Duodenal mucosa (tissue), 2 donors: ENCODE results near the gene ZMYND11.

Experiments
- H3K27ac ChIP-seq: one replicate; pipeline ENCODE4 v1.7.0; 2013; ENCODE audit warnings: low read depth, low read length
- H3K27me3 ChIP-seq, 2 donors: one replicate each; pipeline ENCODE4 v1.7.0; 2013; ENCODE audit warnings: low read length in 2 of 2, control low read depth in 1 of 2; ENCODE audit not compliant: insufficient read depth in 2 of 2, control insufficient read depth in 1 of 2
- H3K36me3 ChIP-seq, 2 donors: one replicate each; pipeline ENCODE4 v1.7.0; 2013; ENCODE audit warnings: low read length in 2 of 2, control low read depth in 1 of 2; ENCODE audit not compliant: insufficient read depth in 2 of 2, control insufficient read depth in 1 of 2
- H3K4me1 ChIP-seq, 2 donors: one replicate each; pipeline ENCODE4 v1.7.0; 2013; ENCODE audit warnings: low read length in 2 of 2, control low read depth in 1 of 2; ENCODE audit not compliant: insufficient read depth in 2 of 2, control insufficient read depth in 1 of 2
- H3K4me3 ChIP-seq, 2 donors: one replicate each; pipeline ENCODE4 v1.7.0; 2013; ENCODE audit warnings: low read length in 2 of 2, low read depth in 1 of 2
- H3K9ac ChIP-seq, 2 donors: one replicate each; pipeline ENCODE4 v1.7.0; 2013; ENCODE audit warnings: low read length in 2 of 2, low read depth in 1 of 2
- H3K9me3 ChIP-seq, 2 donors: one replicate each; pipeline ENCODE4 v1.7.0; 2013; ENCODE audit warnings: low read length in 2 of 2, control low read depth in 1 of 2; ENCODE audit not compliant: control insufficient read depth in 1 of 2

The ZMYND11 gene

GRCh38 chr10:95356-96115 is 39.7 kb upstream of the ZMYND11 start:
- Histone ChIP-seq H3K9me3 (peaks cover 10 to 18% of the 10 kb centered on the region in 2 donors), H3K27me3 (no peaks in the 10 kb centered on the region), H3K4me1 (no peaks in the 10 kb centered on the region), H3K27ac (no peak overlapping the region), H3K9ac (no peak overlapping the region), H3K4me3 (no peak overlapping the region), H3K36me3 (no peaks in the 10 kb centered on the region)

- H3K4me3 ChIP-seq: no peak overlapping the region
- no peaks in the 10 kb centered on the region for H3K36me3 ChIP-seq
- no peaks in the 10 kb centered on the region for H3K4me1 ChIP-seq
- no peak overlapping the region for H3K27ac ChIP-seq
- H3K27me3 ChIP-seq: no peaks in the 10 kb centered on the region
- no peak overlapping the region for H3K9ac ChIP-seq
- H3K9me3 ChIP-seq: peaks cover 10 to 18% of the 10 kb centered on the region in 2 donors
Measured at GRCh38 chr10:96466-96865, 38.8 kb upstream of the ZMYND11 start.

- Histone ChIP-seq H3K9me3 (no peaks in the 10 kb centered on the region), H3K27me3 (no peaks in the 10 kb centered on the region), H3K9ac (no peak overlapping the region), H3K4me1 (peaks cover 0 to 7% of the 10 kb centered on the region in 2 donors), H3K27ac (no peak overlapping the region), H3K36me3 (no peaks in the 10 kb centered on the region), H3K4me3 (no peak overlapping the region)
Measured at GRCh38 chr10:104416-104815, 30.8 kb upstream of the ZMYND11 start.

- Histone ChIP-seq H3K27me3 (no peaks in the 10 kb centered on the region), H3K27ac (no peak overlapping the region), H3K4me1 (peaks cover 0 to 7% of the 10 kb centered on the region in 2 donors)
Measured at GRCh38 chr10:104862-105565, 30.2 kb upstream of the ZMYND11 start.

GRCh38 chr10:105806-106205 is 29.4 kb upstream of the ZMYND11 start:
- no peak overlapping the region for H3K27ac ChIP-seq
- H3K9me3 ChIP-seq: no peaks in the 10 kb centered on the region
- no peaks in the 10 kb centered on the region for H3K27me3 ChIP-seq
- H3K9ac ChIP-seq: no peak overlapping the region
- peaks cover 0 to 7% of the 10 kb centered on the region in 2 donors for H3K4me1 ChIP-seq
- no peak overlapping the region for H3K4me3 ChIP-seq
- no peaks in the 10 kb centered on the region for H3K36me3 ChIP-seq

More at GRCh38 chr10:104862-105565, 30.2 kb upstream of the ZMYND11 start:
- Histone ChIP-seq H3K9me3 (no peaks in the 10 kb centered on the region), H3K9ac (no peak overlapping the region), H3K4me3 (no peak overlapping the region), H3K36me3 (no peaks in the 10 kb centered on the region)

- Histone ChIP-seq H3K27ac (no peak overlapping the region), H3K27me3 (no peaks in the 10 kb centered on the region)
Measured at GRCh38 chr10:106740-107139, 28.5 kb upstream of the ZMYND11 start.

GRCh38 chr10:112246-112645 is 23.0 kb upstream of the ZMYND11 start:
- no peak overlapping the region for H3K4me3 ChIP-seq
- no peak overlapping the region for H3K9ac ChIP-seq
- no peaks in the 10 kb centered on the region for H3K9me3 ChIP-seq
- no peaks in the 10 kb centered on the region for H3K4me1 ChIP-seq
- no peaks in the 10 kb centered on the region for H3K36me3 ChIP-seq
- no peak overlapping the region for H3K27ac ChIP-seq
- H3K27me3 ChIP-seq: peaks cover 0 to 4% of the 10 kb centered on the region in 2 donors

More at GRCh38 chr10:106740-107139, 28.5 kb upstream of the ZMYND11 start:
- Histone ChIP-seq H3K4me3 (no peak overlapping the region), H3K4me1 (peaks cover 0 to 7% of the 10 kb centered on the region in 2 donors), H3K9ac (no peak overlapping the region), H3K36me3 (no peaks in the 10 kb centered on the region), H3K9me3 (no peaks in the 10 kb centered on the region)

GRCh38 chr10:124874-125273 is 10.4 kb upstream of the ZMYND11 start:
- Histone ChIP-seq H3K4me3 (no peak overlapping the region), H3K27me3 (peaks cover 0 to 3% of the 10 kb centered on the region in 2 donors), H3K9me3 (no peaks in the 10 kb centered on the region), H3K9ac (no peak overlapping the region), H3K36me3 (no peaks in the 10 kb centered on the region), H3K27ac (no peak overlapping the region), H3K4me1 (no peaks in the 10 kb centered on the region)

- Histone ChIP-seq H3K27me3 (no peaks in the 10 kb centered on the region), H3K4me3 (peak overlapping the region in 1 of 2 donors; percentile 29), H3K36me3 (no peaks in the 10 kb centered on the region), H3K9me3 (no peaks in the 10 kb centered on the region), H3K9ac (no peak overlapping the region), H3K27ac (no peak overlapping the region), H3K4me1 (no peaks in the 10 kb centered on the region)
Measured at GRCh38 chr10:127612-128432, 7.4 kb upstream of the ZMYND11 start.

- Histone ChIP-seq H3K27ac (no peak overlapping the region), H3K4me1 (peaks cover 6 to 8% of the 10 kb centered on the region in 2 donors), H3K36me3 (no peaks in the 10 kb centered on the region), H3K9ac (no peak overlapping the region), H3K9me3 (no peaks in the 10 kb centered on the region), H3K27me3 (no peaks in the 10 kb centered on the region), H3K4me3 (no peak overlapping the region)
Measured at GRCh38 chr10:129810-130209, 5.4 kb upstream of the ZMYND11 start.
